WI38 (cell line): ENCODE measurements around the gene HIC2.
"Not testable (repeated sequence)": the region's sequence is repeated elsewhere in the genome, so short reads cannot be mapped to it uniquely, and the experiment has no call there.

Experiments
- H3K4me3 ChIP-seq: 2 replicates; pipeline ENCODE4 v1.5.1; 2011; ENCODE audit warnings: low read depth, mild to moderate bottlenecking, control low read depth, low read length

The HIC2 gene

DNA sequence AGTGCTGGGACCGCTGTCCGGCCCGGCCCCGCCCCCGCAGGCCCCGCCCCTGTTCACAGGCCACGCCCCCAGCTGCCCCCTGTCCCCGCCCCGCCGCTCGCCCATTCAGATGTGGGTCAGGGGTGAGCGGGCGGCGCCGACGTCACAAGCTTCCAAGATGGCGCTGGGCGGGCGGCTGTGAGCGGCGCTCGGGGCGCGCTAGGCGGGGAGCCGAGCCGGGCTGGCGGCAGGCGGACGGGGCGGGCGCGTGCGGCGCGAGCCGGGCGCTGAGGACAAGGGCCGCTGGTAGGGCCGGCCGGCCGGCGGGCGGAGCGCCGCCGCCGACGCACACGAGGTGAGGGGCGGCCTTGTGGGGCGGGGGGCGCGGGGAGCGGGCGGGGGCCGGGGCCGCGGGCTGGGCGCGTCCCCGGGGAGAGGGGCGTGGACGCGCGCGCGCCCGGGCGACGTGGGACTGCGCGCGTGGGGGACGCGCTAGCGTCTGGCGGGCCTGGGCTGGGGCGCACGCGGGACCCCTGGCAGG is at the start of gene HIC2:
Gene HIC2, plus strand, starts transcription at position 145 of the 520 bp plus-strand sequence. CDS start 25,461 bp downstream, outside the sequence.
- peak within 1 kb of the TSS; percentile 52 for H3K4me3 ChIP-seq

GRCh38 chr22:21368603-21369310 is 48.4 kb upstream of the HIC2 start:
- H3K4me3 ChIP-seq = not testable (repeated sequence)

DNA sequence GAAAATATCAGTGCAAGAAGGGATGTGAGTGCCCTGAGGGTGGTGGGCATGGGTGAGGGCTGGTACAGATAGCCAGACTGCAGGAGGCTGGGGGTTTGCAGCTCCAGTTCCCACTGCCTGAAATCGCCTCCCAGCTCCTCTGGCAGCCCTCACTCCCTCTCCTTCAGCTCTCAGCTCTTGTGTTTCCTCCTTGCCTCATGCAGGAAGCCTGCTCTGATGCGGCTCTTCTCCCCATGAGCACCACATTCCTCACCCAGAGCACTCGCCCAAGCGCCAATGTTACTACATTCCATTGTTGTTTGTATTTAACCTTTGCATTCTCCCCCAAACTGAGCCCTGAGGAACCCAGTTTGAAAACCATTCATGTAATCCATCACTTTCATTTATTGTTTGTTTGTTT is 41.3 kb upstream of the HIC2 start:
- H3K4me3 ChIP-seq = not testable (repeated sequence)

GRCh38 chr22:21383701-21384467 is 33.3 kb upstream of the HIC2 start, which contains the start of gene RIMBP3B:
Gene RIMBP3B (plus strand): TSS chr22:21383751. CDS start chr22:21383859, 108 bp downstream.
- not testable (repeated sequence) for H3K4me3 ChIP-seq

GRCh38 chr22:21384468-21385357 is 32.5 kb upstream of the HIC2 start:
- H3K4me3 ChIP-seq = not testable (repeated sequence)

- not testable (repeated sequence) for H3K4me3 ChIP-seq
Observed at GRCh38 chr22:21389480-21389879, 27.7 kb upstream of the HIC2 start.

GRCh38 chr22:21390013-21390412 is 27.2 kb upstream of the HIC2 start:
- not testable (repeated sequence) for H3K4me3 ChIP-seq

- not testable (repeated sequence) for H3K4me3 ChIP-seq
Observed at GRCh38 chr22:21394613-21395012, 22.6 kb upstream of the HIC2 start.

GRCh38 chr22:21401197-21401969 is 15.8 kb upstream of the HIC2 start:
- not testable (repeated sequence) for H3K4me3 ChIP-seq

DNA sequence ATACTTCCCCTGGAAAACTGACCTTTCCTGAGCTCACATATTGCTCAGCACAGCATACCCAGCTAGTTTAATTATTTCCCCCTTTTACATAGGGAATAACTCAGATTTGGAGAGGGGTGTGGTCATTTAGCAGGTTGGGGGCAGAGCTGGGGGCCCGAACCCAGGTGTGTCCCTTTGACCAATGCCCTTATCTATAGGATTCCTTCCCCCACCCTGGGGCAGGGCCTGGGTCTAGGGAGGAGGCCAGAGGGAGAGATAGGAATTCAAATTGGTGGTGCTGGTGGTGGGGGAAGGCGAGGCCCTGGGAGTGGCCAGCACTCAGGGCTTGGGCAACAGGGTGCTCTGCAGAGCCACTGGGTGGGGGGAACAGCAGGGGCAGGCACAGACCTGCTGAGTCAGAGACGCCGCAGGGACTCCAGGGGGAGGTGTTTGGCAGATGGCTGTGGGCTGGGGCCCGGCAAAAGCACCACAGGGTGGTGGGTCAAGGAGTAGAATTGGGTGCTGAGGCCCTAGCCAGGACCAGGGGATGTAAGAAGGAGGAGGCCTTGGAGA is 14.3 kb upstream of the HIC2 start:
- H3K4me3 ChIP-seq = not testable (repeated sequence)

GRCh38 chr22:21407139-21407538 is 10.0 kb upstream of the HIC2 start:
- not testable (repeated sequence) for H3K4me3 ChIP-seq

GRCh38 chr22:21407792-21408191 is 9.4 kb upstream of the HIC2 start:
- not testable (repeated sequence) for H3K4me3 ChIP-seq

DNA sequence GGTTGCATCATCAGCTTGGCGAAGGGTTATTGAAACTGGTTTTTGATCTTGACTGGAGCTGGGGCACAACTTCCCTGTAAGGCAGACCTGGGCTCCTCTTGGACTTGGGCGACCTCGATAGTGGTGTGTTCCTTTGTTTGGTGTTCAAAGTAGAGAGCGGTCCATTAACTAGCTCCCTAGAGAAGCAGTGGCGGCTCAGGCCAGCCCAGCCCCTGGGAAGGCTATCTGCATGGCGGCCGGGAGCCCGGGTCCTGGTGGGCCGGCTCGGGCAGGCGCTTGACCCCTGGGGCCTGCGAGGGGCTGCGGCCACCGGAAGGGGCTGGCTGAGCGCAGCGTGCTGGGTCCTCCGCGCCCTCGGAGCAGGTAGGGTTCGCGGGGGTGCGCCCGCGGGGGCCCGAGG is 796 bp upstream of the HIC2 start:
- H3K4me3 ChIP-seq = not testable (repeated sequence)

DNA sequence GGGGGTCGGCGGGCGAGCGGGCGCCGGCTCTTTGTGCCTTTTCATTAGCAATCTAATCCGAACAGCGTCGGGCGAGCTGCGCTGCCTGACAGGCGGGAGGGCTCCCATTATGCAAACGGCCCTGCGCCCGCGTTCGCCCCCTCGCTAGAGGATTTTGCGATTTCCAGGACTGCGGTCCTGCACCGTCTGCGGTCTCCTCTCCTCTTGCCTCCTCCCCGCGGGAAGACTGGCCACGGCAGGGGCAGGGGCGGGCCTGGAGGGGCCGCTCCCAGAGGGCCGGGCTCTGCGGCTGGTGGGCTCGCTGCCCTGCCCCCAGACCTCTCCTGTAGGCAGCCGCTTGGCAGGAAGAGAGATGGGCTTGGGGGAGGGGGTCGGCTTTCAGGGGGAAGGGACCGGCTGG is 682 bp downstream of the HIC2 start:
- peak overlapping the region; percentile 52 for H3K4me3 ChIP-seq

DNA sequence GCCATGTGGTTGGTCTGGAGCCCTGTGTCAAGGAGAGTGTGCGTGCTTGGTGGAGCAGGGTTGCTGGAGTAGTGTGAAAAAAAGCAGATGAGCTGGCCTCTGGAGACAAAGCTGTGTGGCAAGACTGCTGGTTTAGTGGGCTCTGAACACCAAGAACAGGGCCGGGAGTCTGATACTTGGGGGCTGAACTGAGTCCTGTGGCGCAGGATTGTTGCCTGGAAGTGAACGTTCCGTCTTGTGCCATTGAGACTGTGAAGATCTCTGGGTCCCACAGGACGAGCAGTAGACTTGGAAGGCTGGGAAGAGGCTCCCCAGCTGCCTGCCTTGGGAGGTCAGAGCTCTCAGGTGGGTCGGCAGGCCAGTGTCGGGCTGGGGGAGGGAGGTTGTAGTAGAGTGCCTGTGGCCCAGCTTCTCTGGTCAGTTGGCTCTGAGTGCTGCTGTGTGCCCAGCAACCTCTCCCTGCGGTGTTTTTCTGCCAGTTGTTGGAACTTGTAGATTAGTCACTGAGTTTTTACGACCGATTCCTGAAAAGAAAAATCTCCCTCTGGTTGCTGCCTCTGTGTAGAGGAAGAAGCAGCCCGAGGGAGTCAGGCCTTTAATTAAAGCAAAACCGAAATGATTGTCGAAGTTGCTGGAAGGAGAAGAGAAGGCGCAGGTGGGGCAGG is 1.9 kb downstream of the HIC2 start:
- H3K4me3 ChIP-seq = not testable (repeated sequence)

DNA sequence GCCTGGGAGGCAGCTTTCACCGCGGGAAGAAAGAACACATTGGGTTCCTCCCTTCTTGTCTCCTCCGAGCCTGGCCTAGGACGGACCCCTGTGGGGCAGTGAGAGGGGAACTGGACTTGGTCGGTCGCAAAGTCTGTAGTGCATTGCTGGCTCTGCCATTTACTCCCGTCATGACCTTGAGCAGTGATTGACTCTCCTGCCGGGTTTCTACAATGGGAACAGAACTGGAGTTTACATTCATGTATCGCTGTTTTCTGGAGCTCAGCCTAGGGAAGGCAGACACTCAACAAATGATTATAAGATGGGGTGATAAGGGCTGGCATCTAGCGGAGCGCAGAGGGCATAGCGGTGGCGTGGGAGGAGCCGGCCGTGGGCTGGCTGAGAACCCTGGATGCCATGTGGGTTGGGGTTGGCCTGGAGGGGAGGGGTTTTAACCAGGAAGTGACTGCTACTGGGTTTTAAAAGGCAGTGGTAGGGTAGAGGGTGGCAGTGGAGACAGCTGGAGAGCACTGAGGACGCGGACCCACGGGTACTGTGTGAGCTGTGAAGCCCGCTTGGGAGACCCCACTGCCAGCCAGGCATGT is 3.1 kb downstream of the HIC2 start:
- H3K4me3 ChIP-seq = not testable (repeated sequence)

DNA sequence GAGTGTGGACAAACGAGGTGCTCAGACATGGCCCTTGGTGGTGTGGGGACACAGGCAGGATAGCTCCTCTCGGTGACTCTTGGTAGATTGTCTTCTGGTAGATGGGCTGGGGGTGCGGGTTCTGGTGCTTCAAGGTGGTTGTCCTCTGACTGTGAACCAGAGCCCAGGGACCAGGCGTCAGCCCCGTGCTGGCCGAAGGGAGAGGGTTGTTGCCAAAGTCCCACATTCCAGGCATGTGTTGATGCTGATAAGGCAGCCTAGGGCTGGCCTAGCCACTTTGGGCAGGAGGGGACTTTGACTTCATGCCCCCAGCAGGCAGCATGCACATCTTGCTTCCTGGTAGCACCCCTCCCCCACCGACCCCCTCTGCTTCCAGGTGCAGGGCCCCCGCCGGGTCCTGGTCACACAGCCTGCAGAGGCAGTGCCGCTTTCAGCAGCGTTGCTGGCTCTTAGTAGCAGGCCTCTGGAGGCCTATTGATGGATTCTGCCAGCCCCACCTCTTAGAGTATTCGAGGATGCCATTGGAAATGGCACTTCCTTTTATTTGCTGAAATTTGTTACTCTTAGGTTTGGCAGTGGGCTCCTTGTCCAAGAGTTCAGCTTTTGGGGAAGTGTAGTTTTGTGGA is 7.0 kb downstream of the HIC2 start:
- not testable (repeated sequence) for H3K4me3 ChIP-seq
